ENCODE measurements around the gene DYNC2I2. TPM values are rescaled to one million over a fixed set of nuclear protein-coding genes. Genes with fewer than 3 reads are reported as not detected.
A peak's percentile ranks its signal among the peaks of the same experiment; 100 is the strongest.

The DYNC2I2 gene
- total RNA-seq, 1 experiment from 2014 or later: 58.6 TPM

DNA sequence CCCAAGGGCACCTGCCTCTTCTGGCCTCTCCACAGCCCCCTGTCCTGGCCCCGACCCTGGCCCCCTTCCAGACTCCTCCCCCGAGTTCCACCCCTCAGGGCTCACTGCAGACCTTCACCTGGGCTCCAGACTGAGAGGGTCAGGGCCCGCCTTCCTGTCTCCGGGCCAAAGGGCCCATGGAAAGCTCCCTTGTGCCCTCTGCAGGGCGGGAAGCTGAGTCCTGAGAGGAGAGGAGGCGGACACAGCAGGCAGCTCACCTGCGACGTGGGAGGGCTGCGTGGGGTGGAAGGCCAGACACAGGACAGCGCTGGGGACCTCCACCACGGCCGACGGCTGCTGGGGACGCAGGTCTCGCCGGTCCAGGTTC lies 20.6 kb downstream of the DYNC2I2 start:
- Mint-ChIP-seq H3K9me3 (no peaks in the 10 kb centered on the region), H3K36me3 (ENCODE audit: insufficient read depth in 1 of 3, low read depth in 3 of 3) (peaks cover 23 to 61% (median 58%) of the 10 kb centered on the region in 3 experiments), H3K27ac (peak overlapping the region in 2 of 3 experiments; percentile 70 to 88; a peak in 2 of 7 replicates), H3K27me3 (ENCODE audit: low read depth) (no peaks in the 10 kb centered on the region), H3K4me3 (no peak overlapping the region), H3K4me1 (peaks cover 2 to 7% of the 10 kb centered on the region in 2 experiments; a peak in 3 of 4 replicates)
- no peaks in the 10 kb centered on the region for H4K20me1 ChIP-seq (ENCODE audit: control insufficient read depth, insufficient read depth, insufficient read length)
- no peak overlapping the region for H3K56ac ChIP-seq (ENCODE audit: insufficient read length, low read depth, low read length)
- no peak overlapping the region for H3K23ac ChIP-seq (ENCODE audit: insufficient read length, low read depth, low read length)
- no peak overlapping the region for H4K91ac ChIP-seq (ENCODE audit: insufficient read length, low read depth, low read length)
- peak; percentile 86 for DNase-seq
- no peak overlapping the region for H4K5ac ChIP-seq (ENCODE audit: insufficient read length, low read depth, low read length)
- no peak overlapping the region for H2BK12ac ChIP-seq (ENCODE audit: insufficient read length, low read depth, low read length)
- H3K27me3 ChIP-seq (ENCODE audit: insufficient read depth, low read length): no peaks in the 10 kb centered on the region
- no peak overlapping the region for H3K27ac ChIP-seq (ENCODE audit: insufficient read length, low read depth, low read length)
- no peaks in the 10 kb centered on the region for H3K79me1 ChIP-seq (ENCODE audit: insufficient read depth, low read depth, low read length, poor library complexity, severe bottlenecking)
- no CpG with 5 or more reads among the region's 16 CpGs for WGBS (ENCODE audit: extremely low coverage, insufficient read length, low lambda C conversion rate)
- no peak overlapping the region for H2BK120ac ChIP-seq (ENCODE audit: low read depth, low read length, poor library complexity, severe bottlenecking)
- H3K4me1 ChIP-seq (ENCODE audit: insufficient read depth, low read length): no peaks in the 10 kb centered on the region
- no peaks in the 10 kb centered on the region for H3K9me3 ChIP-seq (ENCODE audit: control insufficient read depth, low read depth, low read length)
- H3T11ph ChIP-seq (ENCODE audit: low read length): no peak overlapping the region
- H3K4me2 ChIP-seq (ENCODE audit: insufficient read depth, insufficient read length, low read length): no peak overlapping the region
- TF ChIP-seq CTCF (conservative IDR thresholded peaks at IDR 0.05): peak; percentile 45; the same call in 2 of the 3 replicates
- H3K23me2 ChIP-seq (ENCODE audit: insufficient read length, low read depth, low read length, poor library complexity, severe bottlenecking): peaks cover 5% of the 10 kb centered on the region
- H3K18ac ChIP-seq (ENCODE audit: insufficient read length, low read depth, low read length): no peak overlapping the region
- H2BK15ac ChIP-seq (ENCODE audit: low read depth, low read length): no peak overlapping the region
- H2AFZ ChIP-seq (ENCODE audit: low read length): no peak overlapping the region
- H3K14ac ChIP-seq (ENCODE audit: insufficient read depth, low read length): no peak overlapping the region; the same call in 1 of the 2 replicates
- H2BK5ac ChIP-seq (ENCODE audit: insufficient read length, low read length): no peak overlapping the region
- H2AK5ac ChIP-seq (ENCODE audit: insufficient read length, low read length): no peak overlapping the region
- H3K79me2 ChIP-seq (ENCODE audit: insufficient read depth, low read length): no peaks in the 10 kb centered on the region
- H3K4ac ChIP-seq (ENCODE audit: low read depth, low read length): no peak overlapping the region
- no peak overlapping the region for H4K8ac ChIP-seq (replicated peaks; ENCODE audit: insufficient read length, low read depth, low read length)
- no peak overlapping the region for H3K9ac ChIP-seq (ENCODE audit: extremely low read depth, insufficient read length, low read length)
- H2BK20ac ChIP-seq (ENCODE audit: low read depth, low read length, poor library complexity, severe bottlenecking): no peak overlapping the region
